NCI-H69 (cell line): ENCODE data around the gene MGLL.

Experiments
- DNase-seq: peaks from one replicate; lab custom pipeline; 2025; lab: John Stamatoyannopoulos, UW

The MGLL gene

DNA sequence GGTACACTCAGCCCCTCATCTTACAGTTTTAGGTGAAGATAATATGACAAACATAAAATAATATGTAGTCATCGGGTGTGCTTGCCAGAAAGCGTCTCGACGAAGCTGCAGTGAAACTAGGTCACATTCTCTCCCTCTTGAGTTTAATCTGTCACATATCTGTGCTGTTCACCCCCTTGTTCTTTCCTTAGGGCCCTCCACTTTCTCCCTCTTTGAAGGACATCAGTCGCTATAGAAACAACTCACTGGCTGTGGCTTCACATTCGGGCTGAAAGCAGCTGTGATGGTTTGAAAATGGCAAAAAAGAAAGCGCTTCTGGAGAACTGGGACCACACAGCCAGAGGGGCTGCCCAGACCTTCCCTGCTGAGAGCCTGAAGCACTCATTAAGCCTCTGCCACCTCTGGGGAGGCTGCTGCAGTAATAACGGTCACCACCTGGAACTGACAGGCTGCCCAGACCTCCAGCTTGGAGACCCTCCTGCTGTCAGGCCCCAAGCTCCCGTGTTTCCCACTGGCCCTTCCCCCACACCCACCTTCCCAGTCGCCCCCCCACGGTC lies 99.2 kb downstream of the MGLL start:
- peak; percentile 79 for DNase-seq

DNA sequence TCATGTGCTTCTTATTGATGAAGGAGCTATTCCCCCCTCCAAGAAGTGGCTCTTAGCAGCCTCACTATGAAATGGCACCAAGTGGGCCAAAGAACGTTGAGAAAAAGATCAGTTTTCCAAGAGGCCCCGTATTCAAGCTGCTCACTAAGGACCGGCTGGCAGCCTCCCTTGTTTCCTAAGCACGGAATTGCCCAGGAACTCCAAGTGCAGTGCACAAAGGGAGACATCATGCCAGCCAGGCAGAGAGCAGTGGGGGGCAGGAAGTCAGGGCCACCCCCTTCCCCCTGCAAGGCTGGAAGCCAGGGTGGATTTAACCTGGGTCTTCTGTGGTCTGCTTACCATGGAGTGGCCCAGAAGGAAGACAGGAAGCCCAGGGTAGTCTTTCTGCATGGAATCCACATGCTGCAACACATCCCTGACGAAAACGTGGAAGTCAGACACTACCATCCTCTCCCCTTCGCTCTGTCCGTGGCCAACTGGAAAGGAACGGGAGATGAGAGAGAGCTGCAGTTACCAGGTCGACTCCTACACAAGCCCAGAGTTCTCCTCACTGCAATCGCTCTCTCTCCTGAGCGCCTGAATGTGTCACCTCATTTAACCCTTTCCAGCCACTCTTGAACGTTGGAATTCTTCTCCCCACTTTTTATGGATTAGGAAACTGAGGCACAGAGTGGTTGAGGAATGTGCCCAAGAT lies 100.1 kb downstream of the MGLL start:
- peak; percentile 15 for DNase-seq

DNA sequence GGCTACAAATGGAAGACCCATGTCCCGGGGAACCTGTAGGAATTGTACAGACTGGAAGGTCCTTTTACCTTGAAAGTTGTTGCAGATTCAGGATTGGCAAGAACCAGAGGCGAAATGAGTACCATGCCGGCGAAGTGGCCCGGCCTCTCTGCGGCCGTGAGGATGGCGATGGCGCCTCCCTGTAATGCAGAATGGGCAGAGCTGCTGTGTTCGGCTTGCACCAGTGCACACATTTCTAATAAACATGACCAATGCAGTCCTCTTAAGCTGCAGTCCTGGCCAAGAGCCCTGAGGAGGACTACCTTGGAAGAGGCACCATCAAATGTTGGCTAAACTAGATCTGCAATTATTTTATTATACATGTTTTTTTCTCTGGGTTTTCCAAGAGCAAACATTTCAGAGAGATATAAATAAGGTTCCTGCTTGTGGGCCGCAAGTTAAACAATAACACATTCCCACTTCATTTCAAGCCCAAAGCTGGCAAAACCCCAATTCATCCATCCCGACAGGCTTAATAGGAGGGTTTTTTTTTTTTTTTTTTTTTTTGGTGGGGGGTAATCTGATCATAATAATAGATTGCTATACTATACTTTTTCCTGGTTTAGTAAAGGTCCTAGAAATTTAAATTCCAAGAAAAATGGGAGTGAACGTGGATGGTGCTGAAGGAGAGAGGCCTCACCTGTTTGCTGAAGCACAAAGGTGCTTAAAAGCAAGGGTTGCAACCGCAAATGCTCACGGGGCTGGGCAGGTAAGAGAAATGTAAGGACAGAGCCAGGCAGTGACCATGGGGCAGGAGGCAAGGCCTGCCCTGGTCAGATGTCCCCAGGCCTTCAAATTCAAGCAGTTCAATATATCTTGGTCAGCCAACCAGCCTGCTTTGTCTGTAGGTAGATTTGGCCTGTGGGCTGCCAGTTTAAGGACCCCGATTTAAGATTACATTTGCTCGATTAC lies 101.1 kb downstream of the MGLL start:
- DNase-seq = no peak

DNA sequence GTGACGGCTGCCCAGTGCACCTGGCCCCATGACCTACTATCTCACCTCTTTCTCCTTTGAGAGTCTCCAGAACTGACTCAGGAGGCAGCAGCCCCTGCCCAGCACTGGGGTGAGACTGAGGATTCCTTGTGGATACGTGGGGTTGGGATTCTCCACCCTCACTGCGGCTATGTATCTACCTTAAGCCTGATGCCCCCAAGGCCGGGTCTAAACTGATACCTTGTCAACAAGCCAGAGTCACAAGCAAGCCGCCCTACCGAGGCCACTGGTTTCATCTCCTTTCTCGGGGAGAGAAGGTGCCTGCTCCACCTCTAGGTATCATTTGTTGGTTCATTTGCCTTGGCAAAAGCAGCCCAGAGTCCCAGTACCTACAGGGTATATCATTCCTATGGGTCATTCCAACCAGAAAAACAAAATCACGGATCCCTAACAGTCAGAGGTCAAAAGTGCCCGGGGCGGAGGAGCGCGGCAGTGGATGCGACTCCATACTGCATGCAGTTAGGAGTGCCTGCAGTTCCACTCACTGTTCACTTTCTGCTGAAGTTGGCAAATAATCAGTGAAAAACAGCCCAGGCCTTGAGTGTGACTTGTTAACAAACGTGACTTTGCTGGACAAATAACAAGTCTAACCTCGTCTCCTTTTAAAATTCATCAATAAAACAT lies 102.0 kb downstream of the MGLL start:
- DNase-seq = no peak

DNA sequence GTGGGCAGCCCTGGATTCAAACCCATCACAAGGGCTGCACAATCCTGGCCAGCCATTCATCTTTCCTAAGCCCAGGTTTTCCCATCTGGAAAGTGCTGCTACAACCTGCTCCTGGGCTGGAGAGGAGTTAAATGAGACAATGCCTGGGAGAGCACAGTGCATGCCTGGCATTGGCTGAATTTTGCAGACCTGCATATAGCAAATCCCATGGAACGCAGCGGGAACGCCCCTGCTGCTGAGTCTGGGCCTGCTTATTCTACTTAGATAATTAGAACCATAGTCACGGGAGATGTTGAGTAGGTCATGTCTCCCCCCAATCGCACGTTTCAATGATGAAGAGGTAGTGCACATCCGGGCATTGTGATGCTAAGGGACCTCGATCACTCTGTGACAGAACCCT lies 102.9 kb downstream of the MGLL start:
- no peak for DNase-seq

DNA sequence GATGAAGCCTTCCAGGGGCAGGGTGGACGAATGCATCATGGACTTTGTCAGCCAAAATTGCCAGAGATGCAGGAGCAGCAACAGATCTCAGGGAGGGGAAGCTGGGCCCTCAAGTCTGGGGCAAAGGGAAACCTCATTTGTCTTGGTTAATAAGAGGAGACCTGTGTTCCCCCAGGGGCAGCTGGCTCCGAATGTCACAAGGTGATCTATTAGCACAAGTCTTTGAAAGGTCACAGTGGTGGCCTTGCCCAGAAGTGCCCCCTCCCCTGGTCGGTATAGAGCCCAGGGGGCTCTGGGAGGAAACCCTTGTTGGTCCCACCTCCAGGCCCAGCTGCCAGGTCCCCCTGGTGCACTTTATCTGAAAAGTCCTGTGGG lies 103.4 kb downstream of the MGLL start:
- DNase-seq = no peak

DNA sequence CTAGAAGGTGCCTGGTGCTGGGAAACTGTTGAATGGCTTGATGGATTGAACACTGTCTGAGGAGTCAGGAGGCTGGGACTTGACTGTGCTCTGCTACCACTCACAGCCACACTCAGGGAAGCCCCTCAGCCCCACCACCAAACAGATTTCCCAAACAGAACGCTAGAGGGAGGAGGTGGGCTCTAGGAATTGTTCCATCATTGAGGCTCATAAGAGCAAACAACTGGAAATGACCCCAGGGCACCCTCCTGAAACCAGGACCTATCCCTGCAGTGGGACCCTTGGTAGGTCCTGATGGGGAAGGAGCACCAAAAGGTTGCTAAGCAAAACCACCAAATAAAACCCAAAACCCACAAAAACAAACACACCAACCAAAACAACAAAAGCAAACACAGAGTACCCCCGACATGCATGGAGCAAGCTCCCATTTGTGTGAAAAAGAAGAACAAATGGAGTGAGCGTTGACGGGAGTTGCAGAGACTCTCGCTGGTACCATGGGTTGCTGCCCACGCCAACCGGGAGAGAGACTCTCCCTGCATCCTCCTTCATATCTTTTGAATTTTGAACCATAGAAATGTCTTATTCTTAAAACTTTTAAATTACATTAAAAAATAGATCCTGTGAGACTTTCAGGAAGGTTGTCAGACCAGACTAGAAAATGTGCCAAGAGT lies 103.9 kb downstream of the MGLL start:
- DNase-seq = no peak

DNA sequence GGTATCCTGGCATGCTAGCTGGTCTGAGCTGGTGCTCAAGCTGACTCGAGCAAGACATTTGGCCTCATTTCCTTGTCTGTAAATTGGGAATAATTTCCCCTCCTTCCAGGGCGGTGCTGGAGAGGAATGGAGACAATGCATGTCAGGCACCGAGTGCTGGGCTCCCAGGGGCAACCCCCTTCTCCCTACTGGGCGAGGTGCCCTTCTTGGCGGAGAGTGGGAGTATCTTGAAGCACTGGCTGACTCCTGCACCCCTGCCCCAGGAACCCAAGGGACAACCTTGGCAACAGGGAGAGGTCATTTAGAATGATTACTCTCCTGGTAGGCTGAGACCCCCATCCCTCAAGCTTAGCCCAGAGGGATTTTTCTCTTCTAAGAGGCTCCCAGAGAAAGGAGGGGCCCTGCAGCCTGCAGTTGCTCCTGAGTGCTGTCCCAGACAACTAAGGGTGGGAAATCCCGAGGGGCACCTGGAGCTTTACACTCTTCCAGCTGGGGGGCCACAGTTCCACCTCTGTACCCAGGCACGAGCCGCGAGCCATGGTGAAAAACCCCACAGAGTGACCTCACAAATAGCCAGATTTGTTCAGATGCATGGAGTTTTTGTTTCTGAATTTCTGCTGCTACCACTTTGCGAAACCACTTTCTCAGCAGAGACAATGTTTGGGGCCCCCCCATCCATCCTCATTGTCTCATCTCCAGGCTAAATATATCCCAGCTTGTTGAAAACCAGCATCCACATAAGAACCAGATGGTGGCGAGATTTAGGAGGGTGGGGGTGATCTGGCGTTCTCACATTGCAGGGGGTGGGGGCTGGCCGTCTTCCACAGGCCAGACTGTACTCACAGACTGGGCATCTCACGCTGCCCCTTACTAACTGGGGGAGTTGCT lies 104.7 kb downstream of the MGLL start:
- DNase-seq = peak; percentile 22

DNA sequence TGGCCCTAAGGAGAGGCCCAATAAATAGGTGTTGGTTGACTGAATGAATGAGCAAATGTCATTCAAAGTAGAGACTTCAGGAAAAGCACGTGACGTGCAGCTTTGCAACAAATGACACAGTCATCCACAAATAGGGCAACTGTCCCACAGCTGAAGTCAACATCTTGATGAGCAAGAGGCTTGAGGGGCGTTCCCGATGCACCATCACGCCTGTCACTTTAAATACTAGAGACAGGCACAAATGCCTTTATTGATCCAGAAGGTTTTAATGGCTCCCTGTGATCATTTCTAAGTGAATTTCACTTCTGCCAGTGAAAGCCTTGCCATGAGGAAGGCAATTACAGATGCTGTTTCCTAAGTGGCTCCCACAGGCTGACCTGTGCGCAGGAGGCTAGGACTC lies 105.9 kb downstream of the MGLL start:
- DNase-seq = no peak

DNA sequence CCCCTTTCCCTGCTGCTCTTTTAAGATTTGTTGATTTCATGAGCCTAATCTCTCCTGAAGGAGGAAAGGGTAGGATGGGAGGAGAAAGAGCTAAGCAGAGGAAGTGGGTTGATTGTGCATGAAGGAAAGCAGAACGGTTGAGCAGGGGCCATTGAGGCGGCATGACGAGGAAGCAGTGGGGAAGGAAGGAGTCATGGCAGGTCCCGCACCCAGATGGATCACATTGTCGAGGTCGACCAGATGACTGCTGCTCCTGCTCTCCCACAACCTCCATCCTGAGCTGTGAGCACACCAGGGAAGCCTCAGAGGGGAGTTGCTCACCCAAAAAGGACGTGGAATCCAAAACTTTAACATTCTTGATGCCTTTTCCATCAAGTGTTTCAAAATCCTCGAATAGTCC lies 106.8 kb downstream of the MGLL start:
- DNase-seq = no peak

DNA sequence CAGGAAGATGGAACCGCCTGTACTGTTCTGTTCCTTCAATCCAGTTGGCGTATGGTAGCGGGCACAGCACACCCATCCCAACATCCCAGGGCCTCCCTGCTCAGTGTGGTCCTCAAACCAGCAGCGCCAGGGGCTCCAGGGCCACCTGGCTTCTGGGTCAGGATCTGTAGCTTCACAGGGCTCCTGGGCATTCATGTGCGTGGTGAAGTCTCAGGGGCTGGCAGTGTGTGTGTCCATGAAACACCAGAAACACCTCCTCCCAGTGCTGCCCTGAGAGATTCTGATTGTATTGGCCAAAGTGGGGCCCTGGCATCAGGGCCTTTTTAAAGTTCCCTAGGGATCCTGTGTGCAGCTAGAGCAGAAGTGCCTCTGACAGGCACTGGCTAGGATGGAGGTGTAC lies 107.4 kb downstream of the MGLL start:
- peak; percentile 16 for DNase-seq

DNA sequence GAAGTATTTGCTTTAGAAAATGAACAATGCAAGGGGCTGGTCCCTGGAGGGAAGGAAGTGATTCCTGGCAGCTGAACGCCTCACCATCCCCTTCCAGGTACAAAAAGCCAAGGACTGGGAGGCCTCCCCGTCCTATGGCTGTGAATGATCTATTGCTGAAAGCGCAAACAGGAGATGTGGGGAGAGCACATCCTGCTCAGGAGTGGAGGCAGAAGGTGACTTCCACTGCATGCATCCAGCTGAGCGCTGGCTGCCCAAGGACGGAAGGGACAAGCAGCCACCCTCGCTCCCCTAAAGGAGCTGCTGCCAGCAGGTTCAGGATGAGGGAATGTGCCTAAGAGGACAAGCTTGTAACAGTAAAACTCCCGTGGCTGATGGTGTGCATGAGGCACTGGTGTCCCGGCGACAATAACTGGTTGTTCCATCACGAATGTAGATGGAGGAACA lies 108.2 kb downstream of the MGLL start:
- peak; percentile 86 for DNase-seq

DNA sequence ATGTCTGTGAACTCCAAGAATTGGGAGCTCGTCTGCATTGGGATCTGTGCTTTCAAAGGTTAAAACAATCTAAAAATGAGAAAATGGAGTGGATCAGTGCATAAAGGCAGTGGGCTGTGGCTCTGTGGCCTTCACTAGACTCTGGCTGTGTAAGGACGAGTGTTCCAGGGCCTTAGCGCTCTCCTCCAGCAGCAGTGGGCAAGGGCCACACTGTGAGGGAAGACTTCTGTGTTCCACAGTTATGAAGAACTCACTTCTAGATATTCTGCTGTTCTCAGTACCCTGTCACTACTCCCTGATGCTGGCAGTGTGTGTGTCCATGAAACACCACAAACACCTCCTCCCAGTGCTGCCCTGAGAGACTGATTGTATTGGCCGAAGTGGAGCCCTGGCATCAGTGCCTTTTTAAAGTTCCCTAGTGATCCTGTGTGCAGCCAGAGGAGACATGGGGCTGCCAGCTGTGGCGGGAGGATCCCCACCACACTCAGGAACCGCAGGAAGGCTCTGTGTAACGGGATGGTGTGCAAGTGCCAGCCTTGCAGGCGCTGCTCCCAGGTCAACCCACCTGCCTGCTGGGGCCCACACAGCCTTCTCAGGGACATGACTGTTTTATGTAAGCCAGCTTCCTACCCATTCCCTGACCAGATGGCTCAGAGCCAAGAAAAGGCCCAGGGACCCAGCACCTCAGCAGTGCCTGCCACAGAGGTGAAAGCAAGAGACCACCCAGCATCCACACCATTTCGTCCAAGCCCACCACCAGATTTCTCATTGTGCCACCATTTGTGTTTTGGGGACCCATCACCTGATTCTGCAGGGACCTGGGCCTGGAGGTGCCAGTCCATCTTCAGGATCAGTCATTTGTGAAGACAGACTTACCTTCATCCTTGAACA lies 109.2 kb downstream of the MGLL start:
- peak; percentile 44 for DNase-seq

DNA sequence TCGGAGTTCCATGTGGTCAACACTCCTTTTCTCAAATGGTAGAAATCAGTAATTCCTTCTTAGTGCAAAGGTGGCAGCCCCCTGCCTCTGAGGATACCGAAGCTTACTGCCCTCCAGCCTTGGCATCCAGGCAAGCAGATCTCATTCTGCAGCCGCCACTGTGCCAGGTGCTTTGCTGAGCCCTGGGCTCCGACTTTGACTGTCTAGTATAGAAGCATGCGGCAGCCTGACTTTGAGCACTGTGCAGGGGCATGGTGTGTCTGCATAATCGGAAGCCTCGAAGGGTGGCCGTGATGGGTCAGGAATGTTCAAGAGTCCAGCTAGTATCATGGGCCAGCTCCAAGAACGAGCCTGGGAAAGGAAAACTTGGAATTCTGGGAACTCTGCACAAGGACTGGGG lies 109.9 kb downstream of the MGLL start:
- DNase-seq = no peak

DNA sequence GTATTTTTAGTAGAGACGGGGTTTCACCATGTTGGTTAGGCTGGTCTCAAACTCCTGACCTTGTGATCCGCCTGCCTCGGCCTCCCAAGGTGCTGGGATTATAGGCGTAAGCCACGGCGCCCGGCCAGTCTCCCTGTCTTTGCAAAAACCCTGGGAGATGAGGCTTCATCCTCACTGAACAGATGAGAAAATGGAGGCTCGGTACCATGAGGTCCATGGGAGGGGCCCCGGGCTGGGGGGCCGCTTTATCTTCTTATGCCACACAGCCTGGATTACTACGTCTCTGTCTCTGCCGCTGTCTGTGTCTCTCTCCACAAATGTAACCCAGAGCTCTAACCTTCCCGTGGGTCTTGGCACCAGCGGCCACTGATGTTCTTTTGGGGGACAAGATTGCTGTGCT lies 110.4 kb downstream of the MGLL start:
- no peak for DNase-seq

DNA sequence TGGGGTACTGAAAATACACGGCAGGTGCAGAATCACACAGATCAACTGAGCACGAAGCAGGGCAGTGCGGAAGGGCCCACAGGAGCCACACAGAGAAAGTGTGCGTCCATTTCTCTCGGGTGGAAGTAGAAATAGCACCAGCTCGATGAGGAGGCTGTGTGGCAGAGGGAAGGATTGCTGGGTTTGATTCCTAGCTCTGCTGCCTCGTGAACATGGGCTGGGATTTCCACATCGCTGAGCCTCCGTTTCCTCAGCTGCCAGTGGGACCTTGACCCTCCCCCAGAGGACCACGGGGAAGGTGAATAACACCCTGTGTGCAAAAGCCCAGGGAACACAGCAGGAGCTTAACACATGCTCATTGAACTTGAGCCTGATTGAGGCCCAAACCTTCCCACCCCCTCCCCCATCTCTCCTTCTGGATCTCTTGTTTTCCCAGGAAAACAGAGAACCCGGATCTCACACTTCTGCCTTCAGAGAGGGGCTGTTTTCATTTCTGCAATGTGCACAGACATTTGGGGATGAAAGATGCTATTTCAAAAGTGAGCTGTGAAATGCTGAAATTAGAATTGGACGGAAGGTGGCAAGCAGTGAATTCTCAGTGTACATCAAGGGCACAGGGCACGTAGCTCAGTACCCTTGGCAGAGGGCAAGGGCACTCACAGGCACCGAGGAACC lies 111.2 kb downstream of the MGLL start:
- DNase-seq = peak; percentile 12

DNA sequence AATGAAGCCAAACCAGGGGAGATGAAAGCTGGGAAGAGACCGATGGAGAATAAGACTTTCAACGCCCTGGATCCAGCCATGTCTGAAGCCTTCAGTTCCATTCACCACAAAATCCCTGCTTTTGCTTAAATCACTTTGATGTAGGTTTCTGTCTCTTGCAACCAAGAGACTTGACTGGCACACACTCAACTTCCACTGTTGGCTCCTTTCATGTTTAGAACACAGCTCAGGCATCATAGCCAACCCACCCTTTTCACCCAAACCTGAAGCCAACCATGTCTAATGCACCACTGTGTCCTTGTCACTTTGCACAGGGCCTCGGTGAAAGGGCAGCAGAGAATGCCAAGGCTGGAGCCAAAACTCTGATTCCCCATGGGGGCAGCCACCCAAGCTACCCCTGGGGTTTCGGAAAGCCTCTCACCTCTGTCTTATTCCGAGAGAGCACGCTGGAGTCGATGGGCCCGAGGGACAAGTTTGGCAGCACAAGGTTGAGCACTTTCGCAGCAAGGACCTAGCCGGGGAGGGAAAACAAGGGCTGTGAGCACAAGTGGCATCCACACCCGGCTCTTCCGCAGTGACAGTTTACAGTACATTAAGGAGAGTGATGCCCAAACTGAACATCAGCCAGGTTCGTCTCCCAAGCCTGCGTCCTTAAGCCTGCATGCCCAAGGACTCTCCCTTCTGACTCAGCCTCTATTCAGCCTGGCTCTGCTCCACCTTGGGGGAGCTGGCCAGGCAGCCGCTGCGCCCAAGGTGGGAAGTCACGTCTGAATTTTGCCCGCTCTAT lies 112.0 kb downstream of the MGLL start:
- DNase-seq = no peak

DNA sequence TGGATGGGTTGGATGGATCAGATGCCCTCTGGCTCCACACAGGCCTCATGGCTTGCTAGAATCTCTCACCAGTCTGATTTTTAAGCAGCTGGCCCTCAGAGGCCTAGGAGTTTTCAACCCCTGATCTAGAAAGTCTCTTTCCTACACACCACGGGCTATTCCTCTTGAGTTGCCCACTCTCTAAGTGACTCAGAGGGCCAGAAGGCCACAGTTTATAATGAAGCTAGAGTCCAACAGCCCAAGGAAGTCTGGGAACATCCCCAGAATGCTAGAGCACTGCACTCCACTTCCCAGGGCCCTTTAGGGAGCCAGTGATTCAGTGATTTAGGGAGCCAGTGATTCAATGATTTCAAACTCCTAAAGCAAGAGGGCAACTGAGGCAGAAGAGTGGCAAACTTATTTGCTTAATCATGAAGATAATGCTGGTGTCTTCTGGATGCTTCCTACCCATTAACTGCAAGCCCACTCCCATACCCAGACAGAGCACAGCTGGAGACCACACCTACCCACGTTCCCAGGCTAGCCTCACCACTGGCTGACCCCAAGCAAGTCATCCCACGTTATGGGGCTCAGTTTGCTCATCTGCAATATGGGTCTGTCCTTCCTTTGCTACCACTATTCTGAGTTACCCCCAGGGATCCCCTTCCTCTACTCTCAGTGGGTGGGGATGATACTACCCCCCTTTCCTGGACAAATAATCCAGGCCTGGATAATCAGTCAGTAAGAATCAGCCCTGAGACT lies 112.8 kb downstream of the MGLL start:
- no peak for DNase-seq
